MM.1S (cell line): Measurements from ENCODE around the gene NGEF.

Source experiments
- EZH2phosphoT487 ChIP-seq: fragments of 300-600 bp; sonication (generic); IDR thresholded peaks from 2 replicates; pipeline ENCODE4 v1.6.1; 2018; ENCODE audit warnings: antibody characterized with exemption, low read length
- TF ChIP-seq, protein P1 (sequence below): fragments of 300-600 bp; sonication (generic); IDR thresholded peaks from 2 replicates; pipeline ENCODE4 v1.5.1; 2016; ENCODE audit warnings: antibody characterized with exemption, low read length, mixed read lengths

DNA sequence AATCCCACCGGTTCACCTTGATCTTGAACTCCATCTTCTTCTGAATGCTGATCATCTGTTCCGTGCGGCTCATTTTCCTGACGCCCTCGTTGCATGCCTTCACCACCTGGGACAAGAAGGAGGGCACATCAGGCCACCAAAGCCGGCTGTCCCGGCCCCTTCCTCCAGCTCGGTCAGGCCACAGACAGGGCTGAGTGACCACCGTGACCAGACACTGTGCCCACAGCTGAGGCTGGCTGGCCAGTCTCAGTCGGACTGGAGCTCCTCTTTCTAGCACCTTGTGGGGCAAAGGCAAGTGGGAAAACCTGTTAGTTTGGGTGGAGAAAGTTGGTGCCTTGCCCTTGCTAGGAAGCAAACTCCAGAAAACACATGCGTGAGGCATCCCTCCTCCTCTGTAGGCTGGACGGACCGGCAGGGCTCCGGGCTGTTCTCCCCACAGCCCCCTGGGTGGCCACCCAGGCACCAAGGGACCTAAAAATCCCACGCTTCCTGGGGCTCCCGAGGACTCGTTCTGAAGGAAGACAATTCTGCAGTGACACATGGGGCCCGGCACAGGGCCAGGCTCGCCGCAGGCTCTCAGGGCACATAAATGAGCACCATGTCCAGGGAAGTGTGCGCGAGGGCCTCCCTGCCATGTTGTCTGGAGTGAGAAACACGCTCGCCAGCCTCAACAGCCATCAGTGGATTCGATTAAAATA, 127.6 kb downstream of the NGEF start:
- TF ChIP-seq, protein P1, sequence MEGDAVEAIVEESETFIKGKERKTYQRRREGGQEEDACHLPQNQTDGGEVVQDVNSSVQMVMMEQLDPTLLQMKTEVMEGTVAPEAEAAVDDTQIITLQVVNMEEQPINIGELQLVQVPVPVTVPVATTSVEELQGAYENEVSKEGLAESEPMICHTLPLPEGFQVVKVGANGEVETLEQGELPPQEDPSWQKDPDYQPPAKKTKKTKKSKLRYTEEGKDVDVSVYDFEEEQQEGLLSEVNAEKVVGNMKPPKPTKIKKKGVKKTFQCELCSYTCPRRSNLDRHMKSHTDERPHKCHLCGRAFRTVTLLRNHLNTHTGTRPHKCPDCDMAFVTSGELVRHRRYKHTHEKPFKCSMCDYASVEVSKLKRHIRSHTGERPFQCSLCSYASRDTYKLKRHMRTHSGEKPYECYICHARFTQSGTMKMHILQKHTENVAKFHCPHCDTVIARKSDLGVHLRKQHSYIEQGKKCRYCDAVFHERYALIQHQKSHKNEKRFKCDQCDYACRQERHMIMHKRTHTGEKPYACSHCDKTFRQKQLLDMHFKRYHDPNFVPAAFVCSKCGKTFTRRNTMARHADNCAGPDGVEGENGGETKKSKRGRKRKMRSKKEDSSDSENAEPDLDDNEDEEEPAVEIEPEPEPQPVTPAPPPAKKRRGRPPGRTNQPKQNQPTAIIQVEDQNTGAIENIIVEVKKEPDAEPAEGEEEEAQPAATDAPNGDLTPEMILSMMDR: no peak
- no peak for TF ChIP-seq EZH2phosphoT487
